ENCODE measurements around the gene MBNL2.

The MBNL2 gene

GRCh38 chr13:97255515-97256021 lies 33.4 kb downstream of the MBNL2 start:
- FAIRE-seq, result no peak

GRCh38 chr13:97256343-97256783 lies 34.2 kb downstream of the MBNL2 start:
- no peak for FAIRE-seq

- FAIRE-seq, result no peak
Observed at GRCh38 chr13:97257228-97257755, 35.2 kb downstream of the MBNL2 start.

GRCh38 chr13:97257800-97258799 lies 36.0 kb downstream of the MBNL2 start:
- FAIRE-seq, result no peak

- FAIRE-seq, result no peak
Observed at GRCh38 chr13:97258801-97259200, 36.7 kb downstream of the MBNL2 start.

- FAIRE-seq, result no peak
Observed at GRCh38 chr13:97259410-97259797, 37.3 kb downstream of the MBNL2 start.

- FAIRE-seq, result no peak
Observed at GRCh38 chr13:97259798-97260714, 37.9 kb downstream of the MBNL2 start.

- no peak for FAIRE-seq
Observed at GRCh38 chr13:97261254-97262005, 39.3 kb downstream of the MBNL2 start.

GRCh38 chr13:97262058-97262457 lies 39.9 kb downstream of the MBNL2 start:
- no peak for FAIRE-seq

GRCh38 chr13:97263160-97263559 lies 41.0 kb downstream of the MBNL2 start:
- no peak for FAIRE-seq

- no peak for FAIRE-seq
Observed at GRCh38 chr13:97264663-97265062, 42.5 kb downstream of the MBNL2 start.

GRCh38 chr13:97266332-97266731 lies 44.2 kb downstream of the MBNL2 start:
- FAIRE-seq, result no peak

GRCh38 chr13:97266772-97267417 lies 44.8 kb downstream of the MBNL2 start:
- FAIRE-seq, result no peak

GRCh38 chr13:97267418-97268059 lies 45.4 kb downstream of the MBNL2 start:
- FAIRE-seq, result no peak

GRCh38 chr13:97268772-97269171 lies 46.6 kb downstream of the MBNL2 start:
- no peak for FAIRE-seq

- FAIRE-seq, result no peak
Observed at GRCh38 chr13:97269603-97270002, 47.5 kb downstream of the MBNL2 start.

- FAIRE-seq, result no peak
Observed at GRCh38 chr13:97272526-97272925, 50.4 kb downstream of the MBNL2 start.

GRCh38 chr13:97273341-97273831 lies 51.3 kb downstream of the MBNL2 start:
- no peak for FAIRE-seq

- FAIRE-seq, result no peak
Observed at GRCh38 chr13:97274829-97275649, 52.9 kb downstream of the MBNL2 start.

All from colon (tissue), 2 donors.